CD14-positive monocyte (primary cell): Measurements from ENCODE around the gene C2CD2. TPM values are rescaled to one million over a fixed set of nuclear protein-coding genes. Genes with fewer than 3 reads are reported as not detected.
A peak's percentile ranks its signal among the peaks of the same experiment; 100 is the strongest.

Experiments used
- DNase-seq, 3 donors: peaks; one replicate each; pipeline ENCODE4 v3.0.0-alpha.2; 2011 to 2022
- H2AFZ ChIP-seq: 2 replicates; pipeline ENCODE4 v1.6.0; 2012; ENCODE audit warnings: mild to moderate bottlenecking, low read depth, low read length, inconsistent platforms; ENCODE audit not compliant: insufficient read depth, poor library complexity, severe bottlenecking
- H3K27ac ChIP-seq, 2 donors: 1 replicate in 1 of 2; 2 replicates in 1 of 2; pipeline ENCODE4 v1.5.1; 2012 to 2013; ENCODE audit warnings: low read length in 2 of 2, control low read depth in 1 of 2, inconsistent platforms in 1 of 2, low read depth in 1 of 2, mild to moderate bottlenecking in 1 of 2
- H3K27me3 ChIP-seq, 2 donors: one replicate each; pipeline versions ENCODE4 v1.6.0 to v1.6.1; 2011 to 2013; ENCODE audit warnings: low read length in 2 of 2; ENCODE audit not compliant: control insufficient read depth in 2 of 2, insufficient read depth in 2 of 2
- H3K36me3 ChIP-seq, 2 donors: replicated peaks in 1 of 2; 1 replicate in 1 of 2; 2 replicates in 1 of 2; pipeline versions ENCODE4 v1.5.1 to v1.6.1; 2012 to 2013; ENCODE audit warnings: low read length in 2 of 2, control low read depth in 1 of 2, inconsistent platforms in 1 of 2, mild to moderate bottlenecking in 1 of 2; ENCODE audit not compliant: insufficient read depth in 2 of 2, control insufficient read depth in 1 of 2
- H3K4me1 ChIP-seq, 2 donors: 1 replicate in 1 of 2; 2 replicates in 1 of 2; pipeline versions ENCODE4 v1.5.1 to v1.6.1; 2012 to 2013; ENCODE audit warnings: low read length in 2 of 2, control low read depth in 1 of 2, inconsistent platforms in 1 of 2, mild to moderate bottlenecking in 1 of 2, moderate library complexity in 1 of 2; ENCODE audit not compliant: insufficient read depth in 2 of 2, control insufficient read depth in 1 of 2
- H3K4me2 ChIP-seq: replicated peaks from 2 replicates; pipeline ENCODE3; 2012; ENCODE audit warnings: low read length, moderate library complexity, mild to moderate bottlenecking; ENCODE audit not compliant: poor library complexity, severe bottlenecking; ENCODE audit errors: extremely low read depth
- H3K4me3 ChIP-seq, 3 experiments: fragments of 200-600 bp in 1 of 3; sonication (generic) in 1 of 3; replicated peaks in 1 of 3; 1 replicate in 2 of 3; 2 replicates in 1 of 3; pipeline ENCODE4 v1.5.1; 2011 to 2013; ENCODE audit warnings: low read length in 3 of 3, mild to moderate bottlenecking in 3 of 3, control low read depth in 2 of 3, low read depth in 2 of 3, inconsistent platforms in 1 of 3, moderate library complexity in 1 of 3
- H3K79me2 ChIP-seq: 2 replicates; pipeline ENCODE4 v1.6.0; 2012; ENCODE audit warnings: mild to moderate bottlenecking, control low read depth, inconsistent platforms, low read length, moderate library complexity; ENCODE audit not compliant: insufficient read depth
- H3K9ac ChIP-seq: 2 replicates; pipeline ENCODE4 v1.6.0; 2017; ENCODE audit warnings: low read length, mild to moderate bottlenecking; ENCODE audit not compliant: insufficient read depth, poor library complexity, severe bottlenecking
- H3K9me3 ChIP-seq, 2 donors: replicated peaks in 1 of 2; 1 replicate in 1 of 2; 2 replicates in 1 of 2; pipeline versions ENCODE4 v1.5.1 to v1.6.1; 2012 to 2013; ENCODE audit warnings: low read length in 2 of 2, control low read depth in 1 of 2; ENCODE audit not compliant: control insufficient read depth in 1 of 2, insufficient read depth in 1 of 2
- H4K20me1 ChIP-seq: 2 replicates; pipeline ENCODE4 v1.6.0; 2012; ENCODE audit warnings: mild to moderate bottlenecking, low read length, control low read depth, moderate library complexity; ENCODE audit not compliant: insufficient read depth
- H3K27ac Mint-ChIP-seq, 7 donors: one replicate each; pipeline ENCODE4 v1.8.0; 2020; ENCODE audit warnings: mild to moderate bottlenecking in 7 of 7, mixed read lengths in 7 of 7, moderate library complexity in 6 of 7, inconsistent platforms in 2 of 7
- H3K27me3 Mint-ChIP-seq, 3 donors: one replicate each; pipeline ENCODE4 v1.8.0; 2021 to 2022; ENCODE audit warnings: low read depth in 3 of 3, mild to moderate bottlenecking in 3 of 3, mixed read lengths in 3 of 3, moderate library complexity in 3 of 3, inconsistent platforms in 1 of 3
- H3K36me3 Mint-ChIP-seq, 2 donors: one replicate each; pipeline ENCODE4 v1.8.0; 2020; ENCODE audit warnings: mixed read lengths in 2 of 2, inconsistent platforms in 1 of 2, mild to moderate bottlenecking in 1 of 2
- H3K4me1 Mint-ChIP-seq: one replicate; pipeline ENCODE4 v1.8.0; 2020; ENCODE audit warnings: mild to moderate bottlenecking, mixed read lengths
- H3K4me3 Mint-ChIP-seq, 2 donors: one replicate each; pipeline ENCODE4 v1.8.0; 2020; ENCODE audit warnings: mild to moderate bottlenecking in 2 of 2, mixed read lengths in 2 of 2, moderate library complexity in 1 of 2
- H3K9me3 Mint-ChIP-seq, 7 donors: one replicate each; pipeline ENCODE4 v1.8.0; 2020 to 2022; ENCODE audit warnings: mixed read lengths in 7 of 7, mild to moderate bottlenecking in 6 of 7, moderate library complexity in 6 of 7, inconsistent platforms in 2 of 7
- CTCF ChIP-seq: fragments of 200-600 bp; IDR thresholded peaks from one replicate; pipeline ENCODE4 v1.8.0; 2022; ENCODE audit warnings: antibody characterized with exemption, mild to moderate bottlenecking
- WGBS: methylation state at CpG from one replicate; pipeline ENCODE4 v1.1.5; 2013; ENCODE audit warnings: missing lambda C conversion rate; ENCODE audit not compliant: insufficient coverage; 5-methylcytosine and 5-hydroxymethylcytosine counted together
- intact Hi-C, 2 donors: fragments of 100-400 bp; cut with micrococcal nuclease; formaldehyde crosslinking; loops; one replicate each; pipeline versions ENCODE4 v1.15.0 to v1.15.1; 2023
- polyA plus RNA-seq, 3 donors: library from polyadenylated mRNA; depleted of rRNA in 1 of 3; unstranded in 2 of 3; stranded (reverse) in 1 of 3; fragments of 300-500 nt in 2 of 3; fragments of >200 nt in 1 of 3; fragmentation: Illumina TruSeq in 2 of 3; gene quantifications; 1 replicate in 2 of 3; 2 replicates in 1 of 3; pipeline ENCODE4 v1.2.3, GENCODE V29; 2012 to 2021

The C2CD2 gene
- polyA plus RNA-seq, 3 donors, result 1.4 to 17.0 (median 3.8) TPM

GRCh38 chr21:41952568-41953248, 1.1 kb downstream of the C2CD2 start:
- H3K27me3 ChIP-seq, result peaks cover 0 to 3% of the 10 kb centered on the region in 2 donors
- peaks cover 7 to 16% (median 9%) of the 10 kb centered on the region in 3 donors for H3K27me3 Mint-ChIP-seq
- peaks cover 4 to 9% of the 10 kb centered on the region in 2 donors for H3K36me3 Mint-ChIP-seq
- peaks cover 0 to 3% (median 0%) of the 10 kb centered on the region in 7 donors for H3K9me3 Mint-ChIP-seq
- no peaks in the 10 kb centered on the region for H3K9me3 ChIP-seq
- peaks cover 17 to 22% of the 10 kb centered on the region in 2 donors for H3K4me1 ChIP-seq
- H3K4me1 Mint-ChIP-seq, result peaks cover 24% of the 10 kb centered on the region
- intact Hi-C loops, result no loop called here
- peak overlapping the region; percentile 66 for H3K9ac ChIP-seq
- H3K4me3 Mint-ChIP-seq, result peak overlapping the region; percentile 79 to 89
- H3K4me3 ChIP-seq, result peak overlapping the region; percentile 59 to 79 (median 69)
- peak overlapping the region in 1 of 7 donors; percentile 27 for H3K27ac Mint-ChIP-seq
- no peak for TF ChIP-seq CTCF
- H3K79me2 ChIP-seq, result peaks cover 13% of the 10 kb centered on the region
- H3K27ac ChIP-seq, result no peak overlapping the region
- peak overlapping the region; percentile 94 for H3K4me2 ChIP-seq
- peak overlapping the region; percentile 80 for H2AFZ ChIP-seq
- DNase-seq, result no peak
- no peaks in the 10 kb centered on the region for H3K36me3 ChIP-seq
- WGBS, result 24% methylated on average over 30 of the region's 30 CpGs
- H4K20me1 ChIP-seq, result peaks cover 16% of the 10 kb centered on the region

GRCh38 chr21:41951876-41952567, 1.8 kb downstream of the C2CD2 start:
- 80% methylated on average over 2 of the region's 5 CpGs for WGBS
- peak overlapping the region in 1 of 3 experiments; percentile 79 for H3K4me3 ChIP-seq
- no peak overlapping the region for H3K27ac ChIP-seq
- H3K79me2 ChIP-seq, result peaks cover 13% of the 10 kb centered on the region
- TF ChIP-seq CTCF, result no peak
- H3K27ac Mint-ChIP-seq, result no peak overlapping the region
- peak overlapping the region; percentile 94 for H3K4me2 ChIP-seq
- H3K36me3 Mint-ChIP-seq, result peaks cover 4 to 9% of the 10 kb centered on the region in 2 donors
- H3K27me3 Mint-ChIP-seq, result peaks cover 7 to 11% (median 9%) of the 10 kb centered on the region in 3 donors
- H4K20me1 ChIP-seq, result peaks cover 16% of the 10 kb centered on the region
- peaks cover 0 to 3% of the 10 kb centered on the region in 2 donors for H3K27me3 ChIP-seq
- no peak overlapping the region for H3K9ac ChIP-seq
- H3K36me3 ChIP-seq, result no peaks in the 10 kb centered on the region
- peak overlapping the region; percentile 79 to 89 for H3K4me3 Mint-ChIP-seq
- peaks cover 22% of the 10 kb centered on the region for H3K4me1 Mint-ChIP-seq
- H3K4me1 ChIP-seq, result peaks cover 17 to 22% of the 10 kb centered on the region in 2 donors
- DNase-seq, result no peak
- H3K9me3 ChIP-seq, result no peaks in the 10 kb centered on the region
- no peak overlapping the region for H2AFZ ChIP-seq
- intact Hi-C loops, result no loop called here
- peaks cover 0 to 3% (median 0%) of the 10 kb centered on the region in 7 donors for H3K9me3 Mint-ChIP-seq
